OCI-LY1 (cell line): ENCODE results near the gene PCSK7.

Experiments
- H2AFZ ChIP-seq: fragments of 200-600 bp; sonication (generic), shearing (Covaris generic); 2 replicates; pipeline ENCODE4 v1.6.0; 2014; ENCODE audit warnings: antibody characterized with exemption, mild to moderate bottlenecking, low read length
- H3F3A ChIP-seq: fragments of 200-600 bp; sonication (generic), shearing (Covaris generic); 2 replicates; pipeline ENCODE4 v1.6.0; 2014; ENCODE audit warnings: mild to moderate bottlenecking, antibody characterized with exemption, low read length, moderate library complexity; ENCODE audit not compliant: insufficient read depth
- H3K27ac ChIP-seq: fragments of 200-600 bp; sonication (generic); 2 replicates; pipeline ENCODE4 v1.5.1; 2014; ENCODE audit warnings: low read length, mixed run types, mild to moderate bottlenecking, low read depth; ENCODE audit not compliant: poor library complexity, severe bottlenecking
- H3K27me3 ChIP-seq: fragments of 200-600 bp; sonication (generic); 2 replicates; pipeline ENCODE4 v1.6.0; 2014; ENCODE audit warnings: antibody characterized with exemption, mild to moderate bottlenecking, low read length, moderate library complexity; ENCODE audit not compliant: insufficient read depth
- H3K36me3 ChIP-seq: fragments of 200-600 bp; sonication (generic); 2 replicates; pipeline ENCODE4 v1.6.1; 2014; ENCODE audit warnings: mild to moderate bottlenecking, antibody characterized with exemption, low read length, moderate library complexity, mixed read lengths; ENCODE audit not compliant: insufficient read depth
- H3K4me1 ChIP-seq: fragments of 200-600 bp; sonication (generic); 2 replicates; pipeline ENCODE4 v1.5.1; 2014; ENCODE audit warnings: mild to moderate bottlenecking, low read length, moderate library complexity; ENCODE audit not compliant: insufficient read depth, severe bottlenecking
- H3K4me2 ChIP-seq: fragments of 200-600 bp; sonication (generic), shearing (Covaris generic); 2 replicates; pipeline ENCODE4 v1.6.1; 2014; ENCODE audit warnings: low read length
- H3K4me3 ChIP-seq: fragments of 200-600 bp; sonication (generic); 2 replicates; pipeline ENCODE4 v1.5.1; 2014; ENCODE audit warnings: low read length, low read depth, mild to moderate bottlenecking, mixed read lengths; ENCODE audit not compliant: poor library complexity, severe bottlenecking
- H3K79me2 ChIP-seq: fragments of 200-600 bp; shearing (Covaris generic); 2 replicates; pipeline ENCODE4 v1.6.1; 2016; ENCODE audit warnings: mixed run types, low read length, mixed read lengths; ENCODE audit not compliant: insufficient read depth
- H3K9ac ChIP-seq: fragments of 200-600 bp; sonication (generic), shearing (Covaris generic); 2 replicates; pipeline ENCODE4 v1.6.1; 2014; ENCODE audit warnings: mild to moderate bottlenecking, low read length, mixed read lengths
- H3K9me2 ChIP-seq: fragments of 200-600 bp; sonication (generic), shearing (Covaris generic); 2 replicates; pipeline ENCODE4 v1.6.1; 2014; ENCODE audit warnings: low read depth, mild to moderate bottlenecking, low read length, mixed read lengths
- H3K9me3 ChIP-seq: fragments of 200-600 bp; shearing (Covaris generic); 2 replicates; pipeline ENCODE4 v1.6.1; 2014; ENCODE audit warnings: low read length, mixed read lengths
- H4K20me1 ChIP-seq: fragments of 200-600 bp; sonication (generic), shearing (Covaris generic); 2 replicates; pipeline ENCODE4 v1.6.0; 2016; ENCODE audit warnings: mild to moderate bottlenecking, low read length; ENCODE audit not compliant: insufficient read depth
- CTCF ChIP-seq: fragments of 200-600 bp; sonication (generic), shearing (Covaris generic); IDR thresholded peaks from 2 replicates; pipeline ENCODE4 v1.5.1; 2017; ENCODE audit warnings: mild to moderate bottlenecking, antibody characterized with exemption, low read length, moderate library complexity, mixed read lengths
- EZH2 ChIP-seq: fragments of 200-600 bp; sonication (generic), shearing (Covaris generic); IDR thresholded peaks from 2 replicates; pipeline ENCODE4 v1.8.0; 2017; ENCODE audit warnings: borderline replicate concordance, mixed run types, mild to moderate bottlenecking, antibody characterized with exemption, low read length, moderate library complexity, mixed read lengths

The PCSK7 gene

GRCh38 chr11:117176186-117176585 is 55.7 kb downstream of the PCSK7 start:
- peaks cover 29% of the 10 kb centered on the region for H3K4me1 ChIP-seq
- H3K27ac ChIP-seq: no peak overlapping the region
- no peaks in the 10 kb centered on the region for H4K20me1 ChIP-seq
- peaks cover 12% of the 10 kb centered on the region for H3K36me3 ChIP-seq
- H3K9me3 ChIP-seq: no peaks in the 10 kb centered on the region
- no peaks in the 10 kb centered on the region for H3K27me3 ChIP-seq
- H3K4me2 ChIP-seq: no peak overlapping the region
- no peaks in the 10 kb centered on the region for H3K9me2 ChIP-seq
- H3K79me2 ChIP-seq: no peaks in the 10 kb centered on the region
- H3K9ac ChIP-seq: no peak overlapping the region
- H3K4me3 ChIP-seq: no peak overlapping the region
- H2AFZ ChIP-seq: no peak overlapping the region
- TF ChIP-seq EZH2: no peak
- no peak for TF ChIP-seq CTCF
- no peaks in the 10 kb centered on the region for H3F3A ChIP-seq

DNA sequence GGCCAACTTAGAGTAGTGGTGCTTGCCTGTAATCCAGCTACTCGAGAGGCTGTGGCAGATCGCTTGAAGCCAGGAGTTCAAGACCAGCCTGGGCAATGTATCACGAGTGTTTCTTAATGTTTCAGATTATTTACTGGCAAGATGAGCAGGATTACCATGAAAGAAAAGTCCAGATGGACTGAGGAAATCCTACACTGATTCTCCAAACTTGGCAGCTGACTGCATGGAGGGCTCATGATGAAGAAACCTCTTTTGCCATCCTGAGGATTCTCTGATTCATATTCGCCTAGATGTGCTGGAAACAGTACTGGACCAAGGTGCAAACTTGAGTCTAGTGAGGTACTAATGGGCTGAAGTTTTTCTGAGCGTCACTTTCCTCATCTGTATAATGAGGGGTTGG is 56.1 kb downstream of the PCSK7 start:
- Histone ChIP-seq H3K36me3 (peaks cover 16% of the 10 kb centered on the region), H3K27ac (no peak overlapping the region)

GRCh38 chr11:117175104-117175503 is 56.8 kb downstream of the PCSK7 start:
- Histone ChIP-seq H3K27ac (no peak overlapping the region), H3K9me2 (no peaks in the 10 kb centered on the region), H3F3A (no peaks in the 10 kb centered on the region), H4K20me1 (no peaks in the 10 kb centered on the region), H3K79me2 (no peaks in the 10 kb centered on the region), H3K9me3 (no peaks in the 10 kb centered on the region), H3K4me1 (peaks cover 18% of the 10 kb centered on the region), H3K36me3 (peaks cover 23% of the 10 kb centered on the region), H3K27me3 (no peaks in the 10 kb centered on the region), H3K4me3 (no peak overlapping the region), H2AFZ (no peak overlapping the region), H3K9ac (no peak overlapping the region), H3K4me2 (no peak overlapping the region)
- TF ChIP-seq CTCF (no peak), EZH2 (no peak)

More for the DNA sequence above, 56.1 kb downstream of the PCSK7 start:
- no peak for TF ChIP-seq EZH2
- TF ChIP-seq CTCF: no peak
- Histone ChIP-seq H3K9ac (no peak overlapping the region), H4K20me1 (no peaks in the 10 kb centered on the region), H3K4me3 (no peak overlapping the region), H2AFZ (no peak overlapping the region), H3K9me3 (no peaks in the 10 kb centered on the region), H3K27me3 (no peaks in the 10 kb centered on the region), H3K79me2 (no peaks in the 10 kb centered on the region), H3K9me2 (no peaks in the 10 kb centered on the region), H3F3A (no peaks in the 10 kb centered on the region), H3K4me1 (peaks cover 25% of the 10 kb centered on the region), H3K4me2 (no peak overlapping the region)
